B cell (primary cell): ENCODE measurements around the gene PPP5C. TPM values are rescaled to one million over a fixed set of nuclear protein-coding genes. Genes with fewer than 3 reads are reported as not detected.
A peak's percentile ranks its signal among the peaks of the same experiment; 100 is the strongest.

Experiments
- ATAC-seq: fragments of 200-7000 bp; cut with Tn5 transposase; one replicate; pipeline ENCODE4 v1.10.0; 2021; ENCODE audit warnings: low read depth, mild to moderate bottlenecking, moderate number of reproducible peaks, moderate library complexity
- CTCF ChIA-PET: fragments of 350-600 bp; sonication (Branson Sonifier 250); formaldehyde crosslinking; loops from one replicate; lab custom pipeline; 2021; ENCODE audit warnings: antibody characterized with exemption, inconsistent platforms; lab: Charles Lee
- POLR2A ChIA-PET: fragments of 350-600 bp; sonication (Branson Sonifier 250); formaldehyde crosslinking; loops from one replicate; lab custom pipeline; 2021; ENCODE audit warnings: antibody characterized with exemption; lab: Charles Lee
- DNase-seq: peaks from one replicate; pipeline ENCODE4 v3.0.0; 2013
- H2AFZ ChIP-seq: 2 replicates; pipeline ENCODE4 v1.6.1; 2012; ENCODE audit warnings: mild to moderate bottlenecking, low read depth, low read length; ENCODE audit not compliant: insufficient read depth, poor library complexity, severe bottlenecking
- H3K27ac ChIP-seq, 2 donors: 1 replicate in 1 of 2; 2 replicates in 1 of 2; pipeline ENCODE4 v1.5.1; 2012 to 2013; ENCODE audit warnings: low read length in 2 of 2, mild to moderate bottlenecking in 2 of 2, moderate library complexity in 1 of 2
- H3K27me3 ChIP-seq, 4 experiments: fragments of 200-600 bp in 1 of 4; sonication (generic) in 1 of 4; replicated peaks in 1 of 4; 1 replicate in 2 of 4; 2 replicates in 2 of 4; pipeline versions ENCODE4 v1.6.1 to v1.7.0; 2013 to 2016; ENCODE audit warnings: low read length in 3 of 4, mild to moderate bottlenecking in 2 of 4, mixed read lengths in 1 of 4, moderate library complexity in 1 of 4; ENCODE audit not compliant: insufficient read depth in 4 of 4, control insufficient read depth in 3 of 4; ENCODE audit errors: control extremely low read depth in 1 of 4
- H3K36me3 ChIP-seq, 2 experiments: replicated peaks in 1 of 2; 1 replicate in 1 of 2; 2 replicates in 1 of 2; pipeline versions ENCODE4 v1.6.1 to v1.7.1; 2013; ENCODE audit warnings: low read length in 1 of 2; ENCODE audit not compliant: insufficient read depth in 2 of 2, control insufficient read depth in 1 of 2; ENCODE audit errors: control extremely low read depth in 1 of 2, extremely low read depth in 1 of 2
- H3K4me1 ChIP-seq, 2 donors: fragments of 200-600 bp in 1 of 2; sonication (generic) in 1 of 2; 1 replicate in 1 of 2; 2 replicates in 1 of 2; pipeline versions ENCODE4 v1.5.1 to v1.6.1; 2013 to 2017; ENCODE audit warnings: low read length in 2 of 2; ENCODE audit not compliant: control insufficient read depth in 2 of 2, insufficient read depth in 2 of 2
- H3K4me2 ChIP-seq: replicated peaks from 2 replicates; pipeline ENCODE3; 2012; ENCODE audit warnings: mild to moderate bottlenecking, low read depth, low read length; ENCODE audit not compliant: poor library complexity, severe bottlenecking
- H3K4me3 ChIP-seq, 5 experiments: fragments of 200-600 bp in 1 of 5; sonication (generic) in 1 of 5; 1 replicate in 3 of 5; 2 replicates in 2 of 5; pipeline versions ENCODE4 v1.5.1 to v1.7.0; 2011 to 2016; ENCODE audit warnings: low read length in 4 of 5, mild to moderate bottlenecking in 4 of 5, low read depth in 2 of 5, control low read depth in 1 of 5, moderate library complexity in 1 of 5; ENCODE audit not compliant: insufficient read depth in 1 of 5; ENCODE audit errors: control extremely low read depth in 1 of 5, extremely low read depth in 1 of 5
- H3K79me2 ChIP-seq: fragments of 200-600 bp; sonication (generic); one replicate; pipeline ENCODE4 v1.6.0; 2016; ENCODE audit warnings: low read length; ENCODE audit not compliant: control insufficient read depth, insufficient read depth
- H3K9ac ChIP-seq: fragments of 200-600 bp; sonication (generic); 2 replicates; pipeline ENCODE4 v1.6.1; 2017; ENCODE audit warnings: mild to moderate bottlenecking, low read length, moderate library complexity
- H3K9me3 ChIP-seq, 3 donors: one replicate each; pipeline versions ENCODE4 v1.6.1 to v1.7.1; 2013; ENCODE audit warnings: low read length in 2 of 3; ENCODE audit not compliant: control insufficient read depth in 2 of 3, insufficient read depth in 1 of 3; ENCODE audit errors: control extremely low read depth in 1 of 3
- H4K20me1 ChIP-seq: 2 replicates; pipeline ENCODE4 v1.6.0; 2012; ENCODE audit warnings: mild to moderate bottlenecking, low read length; ENCODE audit not compliant: insufficient read depth, control insufficient read depth, poor library complexity, severe bottlenecking
- H3K27ac Mint-ChIP-seq: one replicate; pipeline ENCODE4 v1.8.0; 2021; ENCODE audit warnings: mixed read lengths
- H3K27me3 Mint-ChIP-seq: one replicate; pipeline ENCODE4 v1.8.0; 2021; ENCODE audit warnings: mixed read lengths
- H3K4me1 Mint-ChIP-seq: one replicate; pipeline ENCODE4 v1.8.0; 2021; ENCODE audit warnings: mixed read lengths
- H3K4me3 Mint-ChIP-seq: one replicate; pipeline ENCODE4 v1.8.0; 2021; ENCODE audit warnings: mixed read lengths
- H3K9me3 Mint-ChIP-seq: one replicate; pipeline ENCODE4 v1.8.0; 2022; ENCODE audit warnings: mixed read lengths; ENCODE audit not compliant: insufficient read depth
- EZH2 ChIP-seq: IDR thresholded peaks from 2 replicates; pipeline ENCODE4 v1.6.1; 2012; ENCODE audit warnings: borderline replicate concordance, low read depth, mild to moderate bottlenecking, moderate library complexity, low read length; ENCODE audit not compliant: insufficient read depth, poor library complexity, severe bottlenecking
- WGBS: methylation state at CpG from one replicate; pipeline ENCODE4 v1.1.5; 2013; ENCODE audit warnings: missing lambda C conversion rate; ENCODE audit not compliant: insufficient coverage; 5-methylcytosine and 5-hydroxymethylcytosine counted together
- intact Hi-C: fragments of 100-400 bp; cut with micrococcal nuclease; formaldehyde crosslinking; loops from one replicate; pipeline ENCODE4 v1.10.0; 2022
- polyA plus RNA-seq: library from polyadenylated mRNA; depleted of rRNA; stranded (reverse); fragments of >200 nt; gene quantifications from 2 replicates; pipeline ENCODE4 v1.2.3, GENCODE V29; 2012
- total RNA-seq, 2 donors: library from RNA; stranded (reverse); fragments of 120-200 nt in 1 of 2; gene quantifications; 1 replicate in 1 of 2; 2 replicates in 1 of 2; pipeline versions ENCODE4 v1.2.3 to v1.2.4, GENCODE V29; 2013 to 2022
- TF ChIP-seq, protein P1 (sequence below): fragments of 200-600 bp; IDR thresholded peaks from one replicate; pipeline ENCODE4 v1.8.0; 2022; ENCODE audit warnings: antibody characterized with exemption, mild to moderate bottlenecking

The PPP5C gene
- total and polyA plus RNA-seq, 2 donors (not counting 1 experiment from before 2014, with no cell fraction given): 51.2 to 70.5 TPM

DNA sequence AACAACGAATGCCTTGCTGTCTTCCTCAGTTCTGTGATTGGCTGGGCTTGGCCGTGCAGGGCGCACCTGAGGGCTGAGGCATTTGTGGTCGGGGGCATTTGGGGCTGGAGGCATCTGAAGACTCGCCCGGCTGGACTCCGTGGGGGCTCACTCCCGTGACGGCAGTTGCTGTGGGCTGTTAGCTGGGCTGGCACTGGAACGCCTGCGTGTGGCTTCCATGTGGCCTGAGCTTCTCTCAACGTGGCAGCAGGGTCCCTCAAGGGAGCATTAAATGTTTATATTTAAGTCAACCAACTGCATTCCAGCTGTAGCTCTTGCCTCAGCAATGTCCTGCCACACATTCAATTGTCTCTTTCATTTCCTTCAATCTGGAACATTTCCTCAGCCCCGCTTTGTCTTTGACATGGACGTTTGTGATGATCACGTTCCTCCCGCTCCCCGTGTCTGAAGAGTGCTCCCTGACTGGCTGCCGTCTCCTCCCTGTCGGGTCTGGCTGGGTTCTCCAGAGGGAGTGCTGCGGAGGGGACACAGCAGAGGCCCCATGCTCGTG is 45.4 kb downstream of the PPP5C start:
- Histone ChIP-seq H3K9ac (no peak overlapping the region), H4K20me1 (no peaks in the 10 kb centered on the region), H2AFZ (no peak overlapping the region), H3K4me3 (no peak overlapping the region), H3K27me3 (no peaks in the 10 kb centered on the region), H3K4me2 (no peak overlapping the region), H3K36me3 (peaks cover 0 to 36% of the 10 kb centered on the region in 2 experiments), H3K79me2 (no peaks in the 10 kb centered on the region), H3K27ac (no peak overlapping the region), H3K9me3 (no peaks in the 10 kb centered on the region), H3K4me1 (peaks cover 0 to 4% of the 10 kb centered on the region in 2 donors)
- TF ChIP-seq EZH2: no peak
- TF ChIP-seq, protein P1, sequence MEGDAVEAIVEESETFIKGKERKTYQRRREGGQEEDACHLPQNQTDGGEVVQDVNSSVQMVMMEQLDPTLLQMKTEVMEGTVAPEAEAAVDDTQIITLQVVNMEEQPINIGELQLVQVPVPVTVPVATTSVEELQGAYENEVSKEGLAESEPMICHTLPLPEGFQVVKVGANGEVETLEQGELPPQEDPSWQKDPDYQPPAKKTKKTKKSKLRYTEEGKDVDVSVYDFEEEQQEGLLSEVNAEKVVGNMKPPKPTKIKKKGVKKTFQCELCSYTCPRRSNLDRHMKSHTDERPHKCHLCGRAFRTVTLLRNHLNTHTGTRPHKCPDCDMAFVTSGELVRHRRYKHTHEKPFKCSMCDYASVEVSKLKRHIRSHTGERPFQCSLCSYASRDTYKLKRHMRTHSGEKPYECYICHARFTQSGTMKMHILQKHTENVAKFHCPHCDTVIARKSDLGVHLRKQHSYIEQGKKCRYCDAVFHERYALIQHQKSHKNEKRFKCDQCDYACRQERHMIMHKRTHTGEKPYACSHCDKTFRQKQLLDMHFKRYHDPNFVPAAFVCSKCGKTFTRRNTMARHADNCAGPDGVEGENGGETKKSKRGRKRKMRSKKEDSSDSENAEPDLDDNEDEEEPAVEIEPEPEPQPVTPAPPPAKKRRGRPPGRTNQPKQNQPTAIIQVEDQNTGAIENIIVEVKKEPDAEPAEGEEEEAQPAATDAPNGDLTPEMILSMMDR: no peak
- POLR2A ChIA-PET: no interaction called here
- DNase-seq (no peak), ATAC-seq (no peak)
- 26% methylated on average over 10 of the region's 21 CpGs for WGBS
- Mint-ChIP-seq H3K4me3 (no peak overlapping the region), H3K4me1 (peaks cover 5% of the 10 kb centered on the region), H3K27ac (peak overlapping the region; percentile 56), H3K27me3 (no peaks in the 10 kb centered on the region), H3K9me3 (no peaks in the 10 kb centered on the region)
- intact Hi-C loops: no loop called here
- CTCF ChIA-PET: interaction anchor here (0.9 to 1.1 kb wide), 2 partner anchors 10 to 11 kb away, joined by 3 read pairs; no protein-coding TSS in a partner anchor

DNA sequence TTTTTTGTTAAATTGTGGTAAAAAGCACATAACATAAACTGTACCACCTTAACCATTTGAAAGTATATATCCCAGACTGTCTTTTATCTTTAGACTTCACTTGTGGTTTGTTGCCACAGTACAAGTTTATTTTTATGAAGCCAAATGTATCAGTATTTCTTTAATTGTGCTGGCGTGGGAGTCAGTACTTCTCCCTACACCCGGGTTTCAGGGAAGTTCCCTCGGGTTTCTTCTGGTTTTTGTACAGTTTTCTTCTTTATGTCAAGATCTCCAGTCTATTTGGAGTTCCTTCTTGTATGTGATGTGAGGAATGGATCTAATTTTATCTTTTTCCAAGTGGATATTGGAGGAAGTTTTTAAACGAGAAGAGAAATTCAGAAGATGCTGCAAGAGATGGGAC is 46.0 kb downstream of the PPP5C start:
- peaks cover 0 to 32% of the 10 kb centered on the region in 2 experiments for H3K36me3 ChIP-seq
- no peak overlapping the region for H3K9ac ChIP-seq
- ATAC-seq (no peak), DNase-seq (no peak)
- no peaks in the 10 kb centered on the region for H3K9me3 ChIP-seq
- WGBS: 50% methylated on average over 2 of the region's 4 CpGs
- no peaks in the 10 kb centered on the region for H3K27me3 ChIP-seq
- H2AFZ ChIP-seq: no peak overlapping the region
- no peaks in the 10 kb centered on the region for H4K20me1 ChIP-seq
- no peak overlapping the region for H3K27ac Mint-ChIP-seq
- no peaks in the 10 kb centered on the region for H3K79me2 ChIP-seq
- intact Hi-C loops: no loop called here
- ChIA-PET CTCF (interaction anchor here (0.9 kb wide), 1 partner anchor 9 kb away, joined by 3 read pairs; no protein-coding TSS in a partner anchor), POLR2A (no interaction called here)
- no peaks in the 10 kb centered on the region for H3K9me3 Mint-ChIP-seq
- H3K4me1 ChIP-seq: peaks cover 0 to 4% of the 10 kb centered on the region in 2 donors
- TF ChIP-seq EZH2: no peak
- TF ChIP-seq, protein P1: no peak
- no peak overlapping the region for H3K4me3 Mint-ChIP-seq
- H3K4me2 ChIP-seq: no peak overlapping the region
- no peak overlapping the region for H3K27ac ChIP-seq
- no peak overlapping the region for H3K4me3 ChIP-seq
- H3K27me3 Mint-ChIP-seq: peaks cover 4% of the 10 kb centered on the region
- peaks cover 5% of the 10 kb centered on the region for H3K4me1 Mint-ChIP-seq
